HCT116 (cell line): ENCODE data around the gene CDC42EP4. TPM values are rescaled to one million over a fixed set of nuclear protein-coding genes. Genes with fewer than 3 reads are reported as not detected.

Source experiments
- ATAC-seq: fragments of 200-7000 bp; cut with Tn5 transposase; 2 replicates; pipeline ENCODE4 v1.9.1; 2020; ENCODE audit warnings: mild to moderate bottlenecking, moderate library complexity
- BruUV-seq: library from RNA; stranded (reverse); fragments of 400-500 nt; replicated peaks from 2 replicates; lab custom pipeline; 2021; lab: Mats Ljungman, UMichigan
- CTCF ChIA-PET: fragments of 300-600 bp; sonication (Branson Sonifier 250); formaldehyde crosslinking; loops from one replicate; lab custom pipeline; 2021; ENCODE audit warnings: antibody characterized with exemption; lab: Charles Lee
- POLR2A ChIA-PET: fragments of 300-600, 350-600 bp; sonication (Branson Sonifier 250); formaldehyde crosslinking; loops from one replicate; lab custom pipeline; 2021; ENCODE audit warnings: antibody characterized with exemption; lab: Charles Lee
- RAD21 ChIA-PET, 2 experiments: fragments of 300-600 bp; sonication (Branson Sonifier 250); formaldehyde crosslinking; loops; one replicate each; lab custom pipeline; 2023; ENCODE audit warnings: low total read pairs in 2 of 2; ENCODE audit not compliant: uncharacterized antibody in 2 of 2, unreplicated experiment in 2 of 2, low non-redundant PET in 1 of 2; lab: Charles Lee
- DNase-seq: peaks from one replicate; pipeline ENCODE4 v3.0.0-alpha.2; 2010; ENCODE audit warnings: low read depth, low spot score
- H2AFZ ChIP-seq: fragments of 200-600 bp; shearing (Covaris generic), sonication (generic); 2 replicates; pipeline ENCODE4 v1.6.1; 2017; ENCODE audit warnings: low read depth, mixed run types, mixed read lengths, antibody characterized with exemption, low read length; ENCODE audit not compliant: poor library complexity, severe bottlenecking
- H3K27ac ChIP-seq: 2 replicates; pipeline ENCODE4 v1.5.1; 2012; ENCODE audit warnings: low read depth, low read length
- H3K27me3 ChIP-seq: fragments of 200-600 bp; sonication (generic); 2 replicates; pipeline ENCODE4 v1.6.1; 2016; ENCODE audit warnings: mixed run types, low read length, mixed read lengths; ENCODE audit not compliant: insufficient read depth
- H3K36me3 ChIP-seq, 2 experiments: fragments of 200-500 bp in 1 of 2; fragments of 200-600 bp in 1 of 2; sonication (Bioruptor generic) in 1 of 2; sonication (generic) in 1 of 2; 2 replicates each; pipeline versions ENCODE4 v1.5.1 to v1.6.1; 2014 to 2016; ENCODE audit warnings: low read length in 2 of 2, inconsistent platforms in 1 of 2, mixed read lengths in 1 of 2, mixed run types in 1 of 2; ENCODE audit not compliant: insufficient read depth in 2 of 2, control insufficient read depth in 1 of 2
- H3K4me1 ChIP-seq, 2 experiments: fragments of 200-600 bp in 1 of 2; sonication (generic) in 1 of 2; 2 replicates each; pipeline versions ENCODE4 v1.5.1 to v1.6.1; 2012 to 2017; ENCODE audit warnings: low read length in 2 of 2, inconsistent platforms in 1 of 2, mild to moderate bottlenecking in 1 of 2, mixed read lengths in 1 of 2, mixed run types in 1 of 2, moderate library complexity in 1 of 2; ENCODE audit not compliant: insufficient read depth in 2 of 2, control insufficient read depth in 1 of 2
- H3K4me2 ChIP-seq: fragments of 200-600 bp; sonication (generic); 2 replicates; pipeline ENCODE4 v1.6.1; 2017; ENCODE audit warnings: mixed run types, low read length, mixed read lengths
- H3K4me3 ChIP-seq, 2 experiments: fragments of 200-600 bp in 1 of 2; sonication (generic) in 1 of 2; replicated peaks in 1 of 2; 2 replicates each; pipeline ENCODE4 v1.5.1; 2011 to 2016; ENCODE audit warnings: low read length in 2 of 2, control low read depth in 1 of 2, low read depth in 1 of 2, mild to moderate bottlenecking in 1 of 2, mixed read lengths in 1 of 2, mixed run types in 1 of 2
- H3K79me2 ChIP-seq: fragments of 200-600 bp; sonication (generic); 2 replicates; pipeline ENCODE4 v1.6.1; 2017; ENCODE audit warnings: mild to moderate bottlenecking, mixed run types, low read length, moderate library complexity, mixed read lengths; ENCODE audit not compliant: insufficient read depth
- H3K9ac ChIP-seq: fragments of 200-600 bp; sonication (generic); 2 replicates; pipeline ENCODE4 v1.6.1; 2016; ENCODE audit warnings: low read length, mixed read lengths
- H3K9me2 ChIP-seq: fragments of 200-600 bp; sonication (generic), shearing (Covaris generic); 2 replicates; pipeline ENCODE4 v1.6.1; 2017; ENCODE audit warnings: mixed run types, mild to moderate bottlenecking, moderate library complexity; ENCODE audit not compliant: insufficient read depth
- H3K9me3 ChIP-seq, 2 experiments: fragments of 200-500 bp in 1 of 2; fragments of 200-600 bp in 1 of 2; sonication (Bioruptor generic) in 1 of 2; sonication (generic) in 1 of 2; 2 replicates each; pipeline ENCODE4 v1.6.1; 2014 to 2017; ENCODE audit warnings: low read length in 2 of 2, mixed read lengths in 2 of 2, inconsistent platforms in 1 of 2, low read depth in 1 of 2, mild to moderate bottlenecking in 1 of 2, mixed run types in 1 of 2, moderate library complexity in 1 of 2; ENCODE audit not compliant: control insufficient read depth in 1 of 2, insufficient read depth in 1 of 2
- H4K20me1 ChIP-seq: fragments of 200-600 bp; sonication (generic), shearing (Covaris generic); 2 replicates; pipeline ENCODE4 v1.6.1; 2017; ENCODE audit warnings: mixed run types, mild to moderate bottlenecking, moderate library complexity; ENCODE audit not compliant: insufficient read depth
- CBX3 ChIP-seq: IDR thresholded peaks from 2 replicates; pipeline ENCODE4 v1.6.1; 2012; ENCODE audit warnings: low read depth
- EZH2phosphoT487 ChIP-seq: fragments of 200-600 bp; IDR thresholded peaks from 2 replicates; pipeline ENCODE4 v1.6.1; 2018; ENCODE audit warnings: antibody characterized with exemption, borderline replicate concordance
- FOSL1 ChIP-seq: IDR thresholded peaks from 2 replicates; pipeline ENCODE4 v1.6.1; 2012; ENCODE audit warnings: low read depth
- JUND ChIP-seq: IDR thresholded peaks from 2 replicates; pipeline ENCODE4 v1.6.1; 2012
- POLR2A ChIP-seq: IDR thresholded peaks from 2 replicates; pipeline ENCODE4 v1.7.0; 2011; ENCODE audit warnings: borderline replicate concordance; ENCODE audit not compliant: insufficient read depth, insufficient read length; ENCODE audit errors: extremely low read depth
- RAD21 ChIP-seq: IDR thresholded peaks from 2 replicates; pipeline ENCODE4 v1.6.1; 2012; ENCODE audit warnings: low read depth, mild to moderate bottlenecking
- SIN3A ChIP-seq: IDR thresholded peaks from 2 replicates; pipeline ENCODE4 v1.6.1; 2012; ENCODE audit warnings: low read depth
- SRF ChIP-seq: IDR thresholded peaks from 2 replicates; pipeline ENCODE4 v1.6.1; 2012; ENCODE audit warnings: low read depth
- TCF7L2 ChIP-seq: IDR thresholded peaks from 2 replicates; pipeline ENCODE4 v1.7.0; 2011; ENCODE audit warnings: borderline replicate concordance, inconsistent platforms; ENCODE audit not compliant: insufficient read depth, insufficient read length; ENCODE audit errors: extremely low read depth
- ZFX ChIP-seq: fragments of 450-650 bp; IDR thresholded peaks from 2 replicates; pipeline ENCODE4 v1.6.1; 2017
- ZNF274 ChIP-seq: fragments of 200-500 bp; sonication (Bioruptor generic); IDR thresholded peaks from 2 replicates; pipeline ENCODE4 v1.6.1; 2014; ENCODE audit warnings: mild to moderate bottlenecking, low read depth, low read length, inconsistent platforms
- intact Hi-C: fragments of 100-400 bp; cut with micrococcal nuclease; formaldehyde crosslinking; loops from 2 replicates; pipeline ENCODE4 v1.10.0; 2022
- total RNA-seq: library from RNA; stranded (reverse); gene quantifications from one replicate; pipeline ENCODE4 v1.2.1, GENCODE V29; 2021; ENCODE audit not compliant: unreplicated experiment
- TF ChIP-seq, protein P1 (sequence below): IDR thresholded peaks from 2 replicates; pipeline ENCODE4 v1.6.1; 2012
- TF ChIP-seq, protein P2 (sequence below): IDR thresholded peaks from 2 replicates; pipeline ENCODE4 v1.6.1; 2011; ENCODE audit warnings: mild to moderate bottlenecking, low read length, moderate library complexity; ENCODE audit not compliant: insufficient replicate concordance; ENCODE audit errors: extremely low read depth
- TF ChIP-seq, protein P3 (sequence below): IDR thresholded peaks from 2 replicates; pipeline ENCODE4 v1.6.1; 2012
- TF ChIP-seq, protein P4 (sequence below): IDR thresholded peaks from 2 replicates; pipeline ENCODE4 v1.6.1; 2012; ENCODE audit warnings: low read depth
- TF ChIP-seq, protein P5 (sequence below), 3 experiments: fragments of 200-600 bp in 1 of 3; sonication (generic) in 1 of 3; IDR thresholded peaks in 2 of 3; conservative IDR thresholded peaks in 1 of 3; 2 replicates each; pipeline ENCODE4 v1.5.1; 2012 to 2017; ENCODE audit warnings: low read depth in 2 of 3, low read length in 2 of 3, antibody characterized with exemption in 1 of 3, borderline replicate concordance in 1 of 3, control low read depth in 1 of 3, mild to moderate bottlenecking in 1 of 3, mixed read lengths in 1 of 3, mixed run types in 1 of 3, moderate library complexity in 1 of 3; ENCODE audit not compliant: insufficient read depth in 1 of 3

The CDC42EP4 gene
- total RNA-seq, 1 experiment from 2014 or later, result 54.9 TPM

DNA sequence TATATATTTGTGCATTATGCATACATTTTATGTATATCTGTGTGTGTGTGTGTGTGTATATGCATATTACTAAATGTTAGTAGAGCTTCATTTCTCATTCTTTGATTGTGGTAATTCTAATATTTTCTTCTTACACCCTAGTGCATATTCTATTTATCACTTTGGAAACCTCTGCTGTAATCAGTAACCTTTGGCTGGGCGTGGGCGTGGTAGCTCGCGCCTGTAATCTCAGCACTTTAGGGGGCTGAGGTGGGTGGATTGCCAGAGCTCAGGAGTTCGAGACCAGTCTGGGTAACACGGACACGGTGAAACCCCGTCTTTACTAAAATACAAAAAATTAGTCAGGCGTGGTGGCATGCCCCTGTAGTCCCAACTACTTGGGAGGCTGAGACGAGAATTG lies 77.1 kb downstream of the CDC42EP4 start:
- Histone ChIP-seq H3K4me1 (peaks cover 15 to 28% of the 10 kb centered on the region in 2 experiments; a peak in 3 of 4 replicates), H3K4me2 (no peak overlapping the region), H2AFZ (no peak overlapping the region), H3K4me3 (no peak overlapping the region), H3K27ac (no peak overlapping the region), H3K27me3 (no peaks in the 10 kb centered on the region), H3K36me3 (peaks cover 14 to 25% of the 10 kb centered on the region in 2 experiments; a peak in 2 of 4 replicates), H3K9ac (no peak overlapping the region), H3K9me2 (no peaks in the 10 kb centered on the region), H4K20me1 (no peaks in the 10 kb centered on the region), H3K79me2 (peaks cover 39% of the 10 kb centered on the region), H3K9me3 (no peaks in the 10 kb centered on the region)
- POLR2A ChIA-PET, result no interaction called here
- BruUV-seq, result no TSS peak
- CTCF ChIA-PET, result no interaction called here
- DNase-seq (no peak), ATAC-seq (no peak)
- TF ChIP-seq, protein P1, sequence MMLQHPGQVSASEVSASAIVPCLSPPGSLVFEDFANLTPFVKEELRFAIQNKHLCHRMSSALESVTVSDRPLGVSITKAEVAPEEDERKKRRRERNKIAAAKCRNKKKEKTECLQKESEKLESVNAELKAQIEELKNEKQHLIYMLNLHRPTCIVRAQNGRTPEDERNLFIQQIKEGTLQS, result no peak
- TF ChIP-seq RAD21, result no peak
- TF ChIP-seq, protein P2, sequence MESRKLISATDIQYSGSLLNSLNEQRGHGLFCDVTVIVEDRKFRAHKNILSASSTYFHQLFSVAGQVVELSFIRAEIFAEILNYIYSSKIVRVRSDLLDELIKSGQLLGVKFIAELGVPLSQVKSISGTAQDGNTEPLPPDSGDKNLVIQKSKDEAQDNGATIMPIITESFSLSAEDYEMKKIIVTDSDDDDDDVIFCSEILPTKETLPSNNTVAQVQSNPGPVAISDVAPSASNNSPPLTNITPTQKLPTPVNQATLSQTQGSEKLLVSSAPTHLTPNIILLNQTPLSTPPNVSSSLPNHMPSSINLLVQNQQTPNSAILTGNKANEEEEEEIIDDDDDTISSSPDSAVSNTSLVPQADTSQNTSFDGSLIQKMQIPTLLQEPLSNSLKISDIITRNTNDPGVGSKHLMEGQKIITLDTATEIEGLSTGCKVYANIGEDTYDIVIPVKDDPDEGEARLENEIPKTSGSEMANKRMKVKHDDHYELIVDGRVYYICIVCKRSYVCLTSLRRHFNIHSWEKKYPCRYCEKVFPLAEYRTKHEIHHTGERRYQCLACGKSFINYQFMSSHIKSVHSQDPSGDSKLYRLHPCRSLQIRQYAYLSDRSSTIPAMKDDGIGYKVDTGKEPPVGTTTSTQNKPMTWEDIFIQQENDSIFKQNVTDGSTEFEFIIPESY, result no peak
- no peak for TF ChIP-seq EZH2phosphoT487
- TF ChIP-seq, protein P3, sequence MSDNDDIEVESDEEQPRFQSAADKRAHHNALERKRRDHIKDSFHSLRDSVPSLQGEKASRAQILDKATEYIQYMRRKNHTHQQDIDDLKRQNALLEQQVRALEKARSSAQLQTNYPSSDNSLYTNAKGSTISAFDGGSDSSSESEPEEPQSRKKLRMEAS, result no peak
- TF ChIP-seq TCF7L2, result no peak
- TF ChIP-seq ZFX, result no peak
- TF ChIP-seq ZNF274, result no peak
- TF ChIP-seq, protein P4, sequence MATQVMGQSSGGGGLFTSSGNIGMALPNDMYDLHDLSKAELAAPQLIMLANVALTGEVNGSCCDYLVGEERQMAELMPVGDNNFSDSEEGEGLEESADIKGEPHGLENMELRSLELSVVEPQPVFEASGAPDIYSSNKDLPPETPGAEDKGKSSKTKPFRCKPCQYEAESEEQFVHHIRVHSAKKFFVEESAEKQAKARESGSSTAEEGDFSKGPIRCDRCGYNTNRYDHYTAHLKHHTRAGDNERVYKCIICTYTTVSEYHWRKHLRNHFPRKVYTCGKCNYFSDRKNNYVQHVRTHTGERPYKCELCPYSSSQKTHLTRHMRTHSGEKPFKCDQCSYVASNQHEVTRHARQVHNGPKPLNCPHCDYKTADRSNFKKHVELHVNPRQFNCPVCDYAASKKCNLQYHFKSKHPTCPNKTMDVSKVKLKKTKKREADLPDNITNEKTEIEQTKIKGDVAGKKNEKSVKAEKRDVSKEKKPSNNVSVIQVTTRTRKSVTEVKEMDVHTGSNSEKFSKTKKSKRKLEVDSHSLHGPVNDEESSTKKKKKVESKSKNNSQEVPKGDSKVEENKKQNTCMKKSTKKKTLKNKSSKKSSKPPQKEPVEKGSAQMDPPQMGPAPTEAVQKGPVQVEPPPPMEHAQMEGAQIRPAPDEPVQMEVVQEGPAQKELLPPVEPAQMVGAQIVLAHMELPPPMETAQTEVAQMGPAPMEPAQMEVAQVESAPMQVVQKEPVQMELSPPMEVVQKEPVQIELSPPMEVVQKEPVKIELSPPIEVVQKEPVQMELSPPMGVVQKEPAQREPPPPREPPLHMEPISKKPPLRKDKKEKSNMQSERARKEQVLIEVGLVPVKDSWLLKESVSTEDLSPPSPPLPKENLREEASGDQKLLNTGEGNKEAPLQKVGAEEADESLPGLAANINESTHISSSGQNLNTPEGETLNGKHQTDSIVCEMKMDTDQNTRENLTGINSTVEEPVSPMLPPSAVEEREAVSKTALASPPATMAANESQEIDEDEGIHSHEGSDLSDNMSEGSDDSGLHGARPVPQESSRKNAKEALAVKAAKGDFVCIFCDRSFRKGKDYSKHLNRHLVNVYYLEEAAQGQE, result no peak
- TF ChIP-seq JUND, result no peak
- no peak for TF ChIP-seq SIN3A
- TF ChIP-seq SRF, result no peak
- TF ChIP-seq FOSL1, result no peak
- TF ChIP-seq CBX3, result no peak
- TF ChIP-seq, protein P5, sequence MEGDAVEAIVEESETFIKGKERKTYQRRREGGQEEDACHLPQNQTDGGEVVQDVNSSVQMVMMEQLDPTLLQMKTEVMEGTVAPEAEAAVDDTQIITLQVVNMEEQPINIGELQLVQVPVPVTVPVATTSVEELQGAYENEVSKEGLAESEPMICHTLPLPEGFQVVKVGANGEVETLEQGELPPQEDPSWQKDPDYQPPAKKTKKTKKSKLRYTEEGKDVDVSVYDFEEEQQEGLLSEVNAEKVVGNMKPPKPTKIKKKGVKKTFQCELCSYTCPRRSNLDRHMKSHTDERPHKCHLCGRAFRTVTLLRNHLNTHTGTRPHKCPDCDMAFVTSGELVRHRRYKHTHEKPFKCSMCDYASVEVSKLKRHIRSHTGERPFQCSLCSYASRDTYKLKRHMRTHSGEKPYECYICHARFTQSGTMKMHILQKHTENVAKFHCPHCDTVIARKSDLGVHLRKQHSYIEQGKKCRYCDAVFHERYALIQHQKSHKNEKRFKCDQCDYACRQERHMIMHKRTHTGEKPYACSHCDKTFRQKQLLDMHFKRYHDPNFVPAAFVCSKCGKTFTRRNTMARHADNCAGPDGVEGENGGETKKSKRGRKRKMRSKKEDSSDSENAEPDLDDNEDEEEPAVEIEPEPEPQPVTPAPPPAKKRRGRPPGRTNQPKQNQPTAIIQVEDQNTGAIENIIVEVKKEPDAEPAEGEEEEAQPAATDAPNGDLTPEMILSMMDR (IDR thresholded peaks at IDR 0.05 in 2 of 3, conservative IDR thresholded peaks at IDR 0.05 in 1 of 3; ENCODE audit: borderline replicate concordance in 1 of 3, insufficient read depth in 1 of 3, low read depth in 2 of 3, low read length in 2 of 3), result no peak
- no peak for TF ChIP-seq POLR2A
- intact Hi-C loops, result loop anchor here (5.0 kb wide), 1 partner anchor 507 kb away; no protein-coding TSS in a partner anchor
- RAD21 ChIA-PET, result interaction anchor here in 1 of 2 experiments (0.6 to 0.7 kb wide), 2 partner anchors 8 to 1103 kb away, joined by 3 to 4 read pairs; no protein-coding TSS in a partner anchor
